Naive thymus-derived CD8-positive, alpha-beta T cell (primary cell): ENCODE measurements around the gene LTO1. TPM values are rescaled to one million over a fixed set of nuclear protein-coding genes. Genes with fewer than 3 reads are reported as not detected.

ENCODE experiments used
- ATAC-seq, 2 donors: fragments of 150-1000 bp; cut with Tn5 transposase in 1 of 2; sonication (Bioruptor Pico), chemical (Tn5 transposase) in 1 of 2; 1 replicate in 1 of 2; 2 replicates in 1 of 2; pipeline ENCODE4 v1.10.0; 2021; ENCODE audit warnings: mild to moderate bottlenecking in 2 of 2, moderate library complexity in 2 of 2
- POLR2A ChIA-PET: fragments of 350-600 bp; sonication (Branson Sonifier 250); formaldehyde crosslinking; loops from one replicate; lab custom pipeline; 2021; ENCODE audit warnings: antibody characterized with exemption; lab: Charles Lee
- DNase-seq, 10 donors: peaks; one replicate each; pipeline versions ENCODE4 v3.0.0 to v3.0.0-alpha.2; 2020 to 2022
- H3K27ac Mint-ChIP-seq, 10 donors: one replicate each; pipeline ENCODE4 v1.8.0; 2020 to 2022; ENCODE audit warnings: mild to moderate bottlenecking in 10 of 10, mixed read lengths in 10 of 10, moderate library complexity in 4 of 10, inconsistent platforms in 1 of 10
- H3K27me3 Mint-ChIP-seq, 5 donors: one replicate each; pipeline ENCODE4 v1.8.0; 2021 to 2022; ENCODE audit warnings: mixed read lengths in 5 of 5
- H3K36me3 Mint-ChIP-seq, 3 donors: one replicate each; pipeline ENCODE4 v1.8.0; 2020 to 2022; ENCODE audit warnings: mixed read lengths in 3 of 3, mild to moderate bottlenecking in 2 of 3, inconsistent platforms in 1 of 3
- H3K4me1 Mint-ChIP-seq, 4 donors: one replicate each; pipeline ENCODE4 v1.8.0; 2021 to 2022; ENCODE audit warnings: mixed read lengths in 4 of 4
- H3K4me3 Mint-ChIP-seq, 10 donors: one replicate each; pipeline ENCODE4 v1.8.0; 2020 to 2022; ENCODE audit warnings: mild to moderate bottlenecking in 10 of 10, mixed read lengths in 10 of 10, moderate library complexity in 6 of 10, inconsistent platforms in 1 of 10
- H3K9me3 Mint-ChIP-seq, 9 donors: one replicate each; pipeline ENCODE4 v1.8.0; 2020 to 2022; ENCODE audit warnings: mixed read lengths in 9 of 9, mild to moderate bottlenecking in 3 of 9, inconsistent platforms in 1 of 9, moderate library complexity in 1 of 9
- polyA plus RNA-seq, 3 donors: library from polyadenylated mRNA; unstranded; fragments of 300-500 nt; fragmentation: Illumina TruSeq; gene quantifications; one replicate each; pipeline ENCODE4 v1.2.3, GENCODE V29; 2021
- total RNA-seq, 8 experiments: library from RNA in 2 of 8; stranded (reverse) in 2 of 8; gene quantifications; one replicate each; pipeline ENCODE4 v1.2.3 and lab custom pipeline; 2021 to 2026

Gene LTO1
- total and polyA plus RNA-seq, 5 experiments from 2014 or later, result 12.5 to 77.8 (median 14.5) TPM

GRCh38 chr11:69684651-69685050 lies 9.5 kb upstream of the LTO1 start:
- Mint-ChIP-seq H3K4me3 (no peak overlapping the region), H3K36me3 (no peaks in the 10 kb centered on the region), H3K27ac (no peak overlapping the region), H3K9me3 (no peaks in the 10 kb centered on the region), H3K27me3 (peaks cover 3 to 27% (median 15%) of the 10 kb centered on the region in 5 donors), H3K4me1 (peaks cover 1 to 10% (median 5%) of the 10 kb centered on the region in 4 donors)
- DNase-seq (no peak), ATAC-seq (no peak)
- POLR2A ChIA-PET, result interaction anchor here (0.6 kb wide), 1 partner anchor 221 kb away, joined by 3 read pairs; no protein-coding TSS in a partner anchor

DNA sequence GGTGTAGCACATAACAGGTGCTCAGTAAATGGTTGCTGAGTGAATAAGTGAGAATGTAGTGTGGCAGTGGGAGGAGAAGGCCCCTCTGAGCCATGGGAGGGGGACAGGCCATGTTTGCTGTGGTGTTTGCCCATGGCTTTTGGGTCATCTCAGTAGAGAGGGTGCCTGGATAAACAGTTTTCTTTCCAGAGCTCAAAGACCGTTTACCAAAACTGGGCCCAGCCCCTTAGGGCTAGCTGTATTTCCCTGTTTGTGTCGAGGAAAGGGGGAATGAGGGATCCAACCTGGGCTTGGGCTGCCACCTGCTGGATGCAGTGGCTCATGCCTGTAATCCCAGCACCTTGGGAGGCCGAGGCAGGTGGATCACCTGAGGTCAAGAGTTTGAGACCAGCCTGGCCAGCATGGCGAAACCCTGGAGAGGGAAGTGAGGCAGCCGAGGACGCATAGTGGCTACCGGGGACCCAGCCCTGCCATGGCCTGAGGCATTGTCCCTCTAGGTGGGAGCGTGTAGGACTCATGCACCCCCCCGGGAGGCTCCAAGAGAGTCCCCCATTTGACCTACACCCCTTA lies 8.7 kb upstream of the LTO1 start:
- POLR2A ChIA-PET, result interaction anchor here (0.6 kb wide), 1 partner anchor 222 kb away, joined by 3 read pairs; no protein-coding TSS in a partner anchor

GRCh38 chr11:69682681-69683326 lies 7.7 kb upstream of the LTO1 start:
- no peaks in the 10 kb centered on the region for H3K9me3 Mint-ChIP-seq
- peaks cover 1 to 10% (median 5%) of the 10 kb centered on the region in 4 donors for H3K4me1 Mint-ChIP-seq
- H3K4me3 Mint-ChIP-seq, result no peak overlapping the region
- H3K36me3 Mint-ChIP-seq, result no peaks in the 10 kb centered on the region
- DNase-seq, result no peak
- no peak for ATAC-seq
- H3K27ac Mint-ChIP-seq, result no peak overlapping the region
- POLR2A ChIA-PET, result no interaction called here
- peaks cover 3 to 22% (median 5%) of the 10 kb centered on the region in 5 donors for H3K27me3 Mint-ChIP-seq

More for the DNA sequence above, 8.7 kb upstream of the LTO1 start:
- H3K27me3 Mint-ChIP-seq, result peaks cover 3 to 26% (median 12%) of the 10 kb centered on the region in 5 donors
- DNase-seq (no peak), ATAC-seq (no peak)
- peaks cover 1 to 10% (median 5%) of the 10 kb centered on the region in 4 donors for H3K4me1 Mint-ChIP-seq
- peak overlapping the region in 1 of 10 donors; percentile 79 for H3K27ac Mint-ChIP-seq
- H3K9me3 Mint-ChIP-seq, result no peaks in the 10 kb centered on the region
- H3K4me3 Mint-ChIP-seq, result no peak overlapping the region
- H3K36me3 Mint-ChIP-seq, result no peaks in the 10 kb centered on the region

DNA sequence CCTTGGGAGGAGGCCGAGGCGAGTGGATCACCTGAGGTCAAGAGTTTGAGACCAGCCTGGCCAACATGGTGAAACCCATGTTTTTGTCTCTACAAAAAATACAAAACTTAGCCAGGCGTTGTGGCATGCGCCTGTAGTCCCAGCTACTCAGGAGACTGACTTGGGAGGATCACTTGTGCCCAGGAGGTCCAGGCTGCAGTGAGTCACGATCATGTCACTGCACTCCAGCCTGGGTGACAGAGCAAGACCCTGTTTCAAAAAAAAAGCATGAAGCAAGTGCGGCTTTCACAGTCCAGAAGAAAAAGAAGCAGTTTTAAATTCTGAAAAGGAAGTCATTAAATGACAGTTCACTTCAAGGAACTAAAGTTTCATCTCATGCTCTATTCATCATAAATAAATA lies 7.1 kb upstream of the LTO1 start:
- Mint-ChIP-seq H3K36me3 (no peaks in the 10 kb centered on the region), H3K4me3 (no peak overlapping the region), H3K27ac (peak overlapping the region in 1 of 10 donors; percentile 27), H3K27me3 (peaks cover 2 to 19% (median 4%) of the 10 kb centered on the region in 5 donors), H3K4me1 (peaks cover 1 to 10% (median 5%) of the 10 kb centered on the region in 4 donors), H3K9me3 (no peaks in the 10 kb centered on the region)
- DNase-seq, result no peak
- POLR2A ChIA-PET, result no interaction called here
- no peak for ATAC-seq

GRCh38 chr11:69680688-69681087 lies 5.5 kb upstream of the LTO1 start:
- POLR2A ChIA-PET, result no interaction called here
- Mint-ChIP-seq H3K9me3 (no peaks in the 10 kb centered on the region), H3K4me1 (peaks cover 0 to 5% (median 4%) of the 10 kb centered on the region in 4 donors), H3K27ac (no peak overlapping the region), H3K36me3 (no peaks in the 10 kb centered on the region), H3K27me3 (peaks cover 2 to 9% (median 3%) of the 10 kb centered on the region in 5 donors), H3K4me3 (no peak overlapping the region)
- ATAC-seq (no peak), DNase-seq (no peak)

DNA sequence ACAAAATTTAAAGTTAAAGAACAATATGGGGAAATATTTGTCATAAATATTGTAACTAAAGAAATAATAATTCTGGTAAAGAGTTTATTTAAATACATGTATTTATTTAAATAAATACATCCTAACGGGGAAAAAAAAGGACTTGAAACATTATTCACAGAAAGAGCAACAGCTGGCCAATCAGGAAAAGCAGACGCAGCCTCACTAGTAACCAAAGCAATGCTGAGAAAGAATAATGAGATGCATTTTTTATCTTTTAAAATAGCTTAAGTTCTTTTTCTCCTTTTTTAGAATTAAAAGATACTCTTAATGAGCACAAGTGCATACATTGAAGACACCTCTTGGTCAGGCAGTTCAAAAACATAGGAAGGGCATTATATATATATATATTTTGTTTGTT lies 2.6 kb upstream of the LTO1 start:
- ATAC-seq, result no peak
- H3K4me3 Mint-ChIP-seq, result no peak overlapping the region
- H3K27ac Mint-ChIP-seq, result no peak overlapping the region
- H3K9me3 Mint-ChIP-seq, result no peaks in the 10 kb centered on the region
- DNase-seq, result no peak
- H3K4me1 Mint-ChIP-seq, result peaks cover 9 to 26% (median 23%) of the 10 kb centered on the region in 4 donors
- peaks cover 0 to 4% (median 0%) of the 10 kb centered on the region in 3 donors for H3K36me3 Mint-ChIP-seq
- H3K27me3 Mint-ChIP-seq, result peaks cover 0 to 4% (median 0%) of the 10 kb centered on the region in 5 donors
- POLR2A ChIA-PET, result no interaction called here

- peak overlapping the region; percentile 92 to 97 (median 96) for H3K4me3 Mint-ChIP-seq
- POLR2A ChIA-PET, result interaction anchor here (0.6 to 1.9 kb wide), 8 partner anchors 8 to 1146 kb away, joined by 3 to 12 read pairs (median 4); partner anchors contain the start of gene FADD
Observed at GRCh38 chr11:69674267-69674885, 777 bp downstream of the LTO1 start.

GRCh38 chr11:69671734-69672465 lies 3.3 kb downstream of the LTO1 start:
- H3K27ac Mint-ChIP-seq, result peak overlapping the region in 2 of 10 donors; percentile 48 to 59
- H3K9me3 Mint-ChIP-seq, result no peaks in the 10 kb centered on the region
- ATAC-seq, result no peak
- H3K4me1 Mint-ChIP-seq, result peaks cover 17 to 40% (median 35%) of the 10 kb centered on the region in 4 donors
- DNase-seq, result peak in 1 of 10 donors; percentile 53
- POLR2A ChIA-PET, result no interaction called here
- peak overlapping the region in 3 of 10 donors; percentile 15 to 57 (median 26) for H3K4me3 Mint-ChIP-seq
- no peaks in the 10 kb centered on the region for H3K27me3 Mint-ChIP-seq
- H3K36me3 Mint-ChIP-seq, result peaks cover 0 to 59% (median 0%) of the 10 kb centered on the region in 3 donors

More at GRCh38 chr11:69674267-69674885, 777 bp downstream of the LTO1 start:
- DNase-seq, result peak in 1 of 10 donors; percentile 9
- peaks cover 17 to 40% (median 35%) of the 10 kb centered on the region in 4 donors for H3K4me1 Mint-ChIP-seq
- peaks cover 0 to 35% (median 0%) of the 10 kb centered on the region in 3 donors for H3K36me3 Mint-ChIP-seq
- no peaks in the 10 kb centered on the region for H3K27me3 Mint-ChIP-seq
- ATAC-seq, result no peak
- peak overlapping the region; percentile 72 to 97 (median 94) for H3K27ac Mint-ChIP-seq
- H3K9me3 Mint-ChIP-seq, result no peaks in the 10 kb centered on the region

DNA sequence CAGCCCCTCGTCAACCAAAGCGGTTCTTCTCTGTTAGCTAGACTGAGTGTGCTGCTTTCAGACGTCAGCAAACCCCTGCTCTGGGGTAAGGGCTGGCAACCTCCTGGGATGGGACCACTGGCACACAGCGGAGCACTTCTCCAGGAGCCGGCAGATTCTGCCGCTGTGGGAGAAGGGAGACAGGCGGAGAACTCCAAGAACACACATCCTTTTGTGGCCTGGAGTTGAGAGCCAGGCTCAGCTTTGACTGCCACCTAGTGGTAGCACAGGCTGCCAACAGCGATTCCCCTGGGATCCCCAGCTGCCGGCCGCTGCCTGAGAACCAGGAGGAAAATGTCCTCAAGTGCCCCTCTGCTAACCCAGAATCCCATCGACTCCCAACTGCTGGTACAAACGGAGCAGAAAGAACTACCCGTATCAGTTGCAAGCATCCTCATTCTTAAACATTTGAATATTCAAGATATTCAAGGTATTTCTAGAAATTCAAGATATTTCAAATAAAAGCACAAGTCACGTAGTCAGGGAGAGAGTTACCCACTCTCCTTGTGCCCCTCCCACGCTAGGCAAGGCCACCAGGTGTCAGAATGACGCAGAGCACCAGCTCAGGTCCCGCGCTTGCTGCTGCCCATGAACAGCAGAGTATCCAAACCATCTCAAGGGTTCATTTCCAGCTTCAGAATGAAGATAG lies 4.9 kb downstream of the LTO1 start:
- peak overlapping the region in 6 of 10 donors; percentile 37 to 68 (median 62) for H3K27ac Mint-ChIP-seq
- ATAC-seq (peak; percentile 22 to 26), DNase-seq (peak; percentile 17 to 74 (median 50))
- H3K4me1 Mint-ChIP-seq, result peaks cover 14 to 37% (median 31%) of the 10 kb centered on the region in 4 donors
- peaks cover 0 to 68% (median 0%) of the 10 kb centered on the region in 3 donors for H3K36me3 Mint-ChIP-seq
- peak overlapping the region in 2 of 10 donors; percentile 50 to 51 for H3K4me3 Mint-ChIP-seq
- H3K9me3 Mint-ChIP-seq, result no peaks in the 10 kb centered on the region
- H3K27me3 Mint-ChIP-seq, result no peaks in the 10 kb centered on the region
- POLR2A ChIA-PET, result no interaction called here

DNA sequence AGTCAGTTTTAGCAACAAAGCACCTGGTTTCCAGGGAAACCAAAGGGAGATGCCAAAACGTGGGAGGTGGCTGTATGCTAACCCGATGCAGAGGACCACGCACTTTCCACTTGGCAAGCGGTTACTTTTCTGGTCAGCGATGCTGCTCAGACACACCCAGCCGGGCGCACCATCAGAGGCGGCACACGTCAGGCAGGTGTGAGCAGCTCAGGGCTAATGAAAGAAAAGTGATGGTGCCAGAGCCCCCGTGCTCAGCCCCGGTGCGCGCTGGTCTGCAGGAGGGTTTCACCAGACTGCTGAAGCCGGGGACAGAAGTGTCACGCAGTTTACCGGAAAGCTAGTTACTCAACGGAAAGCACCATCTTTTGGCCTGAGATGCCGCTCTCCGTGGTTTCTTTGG lies 5.7 kb downstream of the LTO1 start:
- Mint-ChIP-seq H3K27me3 (no peaks in the 10 kb centered on the region), H3K36me3 (peaks cover 0 to 74% (median 0%) of the 10 kb centered on the region in 3 donors), H3K4me1 (peaks cover 14 to 31% (median 25%) of the 10 kb centered on the region in 4 donors), H3K27ac (no peak overlapping the region), H3K9me3 (no peaks in the 10 kb centered on the region), H3K4me3 (no peak overlapping the region)
- ATAC-seq (no peak), DNase-seq (peak in 1 of 10 donors; percentile 11)
- POLR2A ChIA-PET, result no interaction called here

- DNase-seq, result peak in 1 of 10 donors; percentile 37
- Mint-ChIP-seq H3K4me3 (no peak overlapping the region), H3K4me1 (peaks cover 9 to 16% (median 13%) of the 10 kb centered on the region in 4 donors), H3K27ac (peak overlapping the region in 1 of 10 donors; percentile 15), H3K27me3 (no peaks in the 10 kb centered on the region), H3K36me3 (peaks cover 0 to 86% (median 0%) of the 10 kb centered on the region in 3 donors), H3K9me3 (no peaks in the 10 kb centered on the region)
- ATAC-seq, result no peak
- POLR2A ChIA-PET, result no interaction called here
Observed at GRCh38 chr11:69667619-69668604, 7.2 kb downstream of the LTO1 start.
